Fibroblast of villous mesenchyme (primary cell): ENCODE data around the gene PODNL1. TPM values are rescaled to one million over a fixed set of nuclear protein-coding genes. Genes with fewer than 3 reads are reported as not detected.

Experiments
- DNase-seq: peaks from one replicate; pipeline ENCODE4 v3.0.0-alpha.2; 2010; ENCODE audit warnings: low read depth
- H3K4me3 ChIP-seq: 2 replicates; pipeline ENCODE4 v1.5.1; 2011; ENCODE audit warnings: low read depth, mild to moderate bottlenecking, low read length
- CTCF ChIP-seq: IDR thresholded peaks from 2 replicates; pipeline ENCODE4 v1.5.1; 2012; ENCODE audit warnings: low read depth, mild to moderate bottlenecking, low read length; ENCODE audit not compliant: insufficient read depth
- total RNA-seq: library from RNA; depleted of rRNA; stranded (reverse); fragments of >200 nt; gene quantifications from 2 replicates; pipeline ENCODE4 v1.2.3, GENCODE V29; 2012

PODNL1 gene
- total RNA-seq, 1 donor, result 2.6 TPM

GRCh38 chr19:13966684-13967128 lies 28.5 kb upstream of the PODNL1 start:
- no peak overlapping the region for H3K4me3 ChIP-seq
- no peak for TF ChIP-seq CTCF
- DNase-seq, result no peak

- H3K4me3 ChIP-seq, result no peak overlapping the region
- TF ChIP-seq CTCF, result no peak
- DNase-seq, result no peak
Observed at GRCh38 chr19:13965926-13966683, 27.9 kb upstream of the PODNL1 start.

GRCh38 chr19:13965377-13965896 lies 27.2 kb upstream of the PODNL1 start:
- no peak for DNase-seq
- no peak for TF ChIP-seq CTCF
- no peak overlapping the region for H3K4me3 ChIP-seq

GRCh38 chr19:13964776-13965175 lies 26.6 kb upstream of the PODNL1 start:
- no peak overlapping the region for H3K4me3 ChIP-seq
- no peak for DNase-seq
- no peak for TF ChIP-seq CTCF

- no peak for DNase-seq
- no peak for TF ChIP-seq CTCF
- H3K4me3 ChIP-seq, result no peak overlapping the region
Observed at GRCh38 chr19:13963603-13964105, 25.4 kb upstream of the PODNL1 start.

GRCh38 chr19:13962699-13963602 lies 24.7 kb upstream of the PODNL1 start:
- no peak for TF ChIP-seq CTCF
- H3K4me3 ChIP-seq, result no peak overlapping the region
- DNase-seq, result no peak
